ENCODE results near the gene ATP11A. TPM values are rescaled to one million over a fixed set of nuclear protein-coding genes. Genes with fewer than 3 reads are reported as not detected.

The ATP11A gene
- total and polyA plus RNA-seq, 9 of the 15 experiments (the other 6 are each of a cell fraction or from before 2014, with no cell fraction given) = 0.38 to 34.2 (median 4.2) TPM

- TF ChIP-seq ZNF316 (IDR thresholded peaks at IDR 0.05) (no peak), ZNF583 (CRISPR knock-in tag; IDR thresholded peaks at IDR 0.05) (no peak), ETV6 (IDR thresholded peaks at IDR 0.05; ENCODE audit: borderline replicate concordance in 1 of 2, low read depth in 2 of 2, low read length in 1 of 2) (no peak), ETV6 (CRISPR knock-in tag; IDR thresholded peaks at IDR 0.05; ENCODE audit: borderline replicate concordance) (no peak), COPS2 (conservative IDR thresholded peaks at IDR 0.05) (no peak), EHMT2 (IDR thresholded peaks at IDR 0.05) (no peak), MYC (IDR thresholded peaks at IDR 0.05; ENCODE audit: low read depth, low read length) (peak; percentile 17; the same call in 1 of the 2 replicates), MYC (CRISPR knock-in tag; IDR thresholded peaks at IDR 0.05; ENCODE audit: borderline replicate concordance, low read depth) (no peak), ZNF76 (CRISPR knock-in tag; IDR thresholded peaks at IDR 0.05; ENCODE audit: borderline replicate concordance) (no peak), ZNF639 (CRISPR knock-in tag; conservative IDR thresholded peaks at IDR 0.05 in 1 of 2, IDR thresholded peaks at IDR 0.05 in 1 of 2) (peak in 1 of 2 experiments; percentile 97; a peak in 2 of 4 replicates), MCM5 (IDR thresholded peaks at IDR 0.05; ENCODE audit: low read depth) (no peak), HLTF (IDR thresholded peaks at IDR 0.05) (peak; percentile 64; the same call in 1 of the 2 replicates), NR1H2 (CRISPR knock-in tag; IDR thresholded peaks at IDR 0.05) (no peak), SUPT5H (IDR thresholded peaks at IDR 0.05) (peak; percentile 64), DIDO1 (tag; IDR thresholded peaks at IDR 0.05; ENCODE audit: low read depth) (no peak)
- TF ChIP-seq, protein P1, sequence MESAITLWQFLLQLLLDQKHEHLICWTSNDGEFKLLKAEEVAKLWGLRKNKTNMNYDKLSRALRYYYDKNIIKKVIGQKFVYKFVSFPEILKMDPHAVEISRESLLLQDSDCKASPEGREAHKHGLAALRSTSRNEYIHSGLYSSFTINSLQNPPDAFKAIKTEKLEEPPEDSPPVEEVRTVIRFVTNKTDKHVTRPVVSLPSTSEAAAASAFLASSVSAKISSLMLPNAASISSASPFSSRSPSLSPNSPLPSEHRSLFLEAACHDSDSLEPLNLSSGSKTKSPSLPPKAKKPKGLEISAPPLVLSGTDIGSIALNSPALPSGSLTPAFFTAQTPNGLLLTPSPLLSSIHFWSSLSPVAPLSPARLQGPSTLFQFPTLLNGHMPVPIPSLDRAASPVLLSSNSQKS (CRISPR knock-in tag; IDR thresholded peaks at IDR 0.05) = no peak
- TF ChIP-seq, protein P2, sequence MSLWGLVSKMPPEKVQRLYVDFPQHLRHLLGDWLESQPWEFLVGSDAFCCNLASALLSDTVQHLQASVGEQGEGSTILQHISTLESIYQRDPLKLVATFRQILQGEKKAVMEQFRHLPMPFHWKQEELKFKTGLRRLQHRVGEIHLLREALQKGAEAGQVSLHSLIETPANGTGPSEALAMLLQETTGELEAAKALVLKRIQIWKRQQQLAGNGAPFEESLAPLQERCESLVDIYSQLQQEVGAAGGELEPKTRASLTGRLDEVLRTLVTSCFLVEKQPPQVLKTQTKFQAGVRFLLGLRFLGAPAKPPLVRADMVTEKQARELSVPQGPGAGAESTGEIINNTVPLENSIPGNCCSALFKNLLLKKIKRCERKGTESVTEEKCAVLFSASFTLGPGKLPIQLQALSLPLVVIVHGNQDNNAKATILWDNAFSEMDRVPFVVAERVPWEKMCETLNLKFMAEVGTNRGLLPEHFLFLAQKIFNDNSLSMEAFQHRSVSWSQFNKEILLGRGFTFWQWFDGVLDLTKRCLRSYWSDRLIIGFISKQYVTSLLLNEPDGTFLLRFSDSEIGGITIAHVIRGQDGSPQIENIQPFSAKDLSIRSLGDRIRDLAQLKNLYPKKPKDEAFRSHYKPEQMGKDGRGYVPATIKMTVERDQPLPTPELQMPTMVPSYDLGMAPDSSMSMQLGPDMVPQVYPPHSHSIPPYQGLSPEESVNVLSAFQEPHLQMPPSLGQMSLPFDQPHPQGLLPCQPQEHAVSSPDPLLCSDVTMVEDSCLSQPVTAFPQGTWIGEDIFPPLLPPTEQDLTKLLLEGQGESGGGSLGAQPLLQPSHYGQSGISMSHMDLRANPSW (CRISPR knock-in tag; IDR thresholded peaks at IDR 0.05) = no peak
- TF ChIP-seq, protein P3, sequence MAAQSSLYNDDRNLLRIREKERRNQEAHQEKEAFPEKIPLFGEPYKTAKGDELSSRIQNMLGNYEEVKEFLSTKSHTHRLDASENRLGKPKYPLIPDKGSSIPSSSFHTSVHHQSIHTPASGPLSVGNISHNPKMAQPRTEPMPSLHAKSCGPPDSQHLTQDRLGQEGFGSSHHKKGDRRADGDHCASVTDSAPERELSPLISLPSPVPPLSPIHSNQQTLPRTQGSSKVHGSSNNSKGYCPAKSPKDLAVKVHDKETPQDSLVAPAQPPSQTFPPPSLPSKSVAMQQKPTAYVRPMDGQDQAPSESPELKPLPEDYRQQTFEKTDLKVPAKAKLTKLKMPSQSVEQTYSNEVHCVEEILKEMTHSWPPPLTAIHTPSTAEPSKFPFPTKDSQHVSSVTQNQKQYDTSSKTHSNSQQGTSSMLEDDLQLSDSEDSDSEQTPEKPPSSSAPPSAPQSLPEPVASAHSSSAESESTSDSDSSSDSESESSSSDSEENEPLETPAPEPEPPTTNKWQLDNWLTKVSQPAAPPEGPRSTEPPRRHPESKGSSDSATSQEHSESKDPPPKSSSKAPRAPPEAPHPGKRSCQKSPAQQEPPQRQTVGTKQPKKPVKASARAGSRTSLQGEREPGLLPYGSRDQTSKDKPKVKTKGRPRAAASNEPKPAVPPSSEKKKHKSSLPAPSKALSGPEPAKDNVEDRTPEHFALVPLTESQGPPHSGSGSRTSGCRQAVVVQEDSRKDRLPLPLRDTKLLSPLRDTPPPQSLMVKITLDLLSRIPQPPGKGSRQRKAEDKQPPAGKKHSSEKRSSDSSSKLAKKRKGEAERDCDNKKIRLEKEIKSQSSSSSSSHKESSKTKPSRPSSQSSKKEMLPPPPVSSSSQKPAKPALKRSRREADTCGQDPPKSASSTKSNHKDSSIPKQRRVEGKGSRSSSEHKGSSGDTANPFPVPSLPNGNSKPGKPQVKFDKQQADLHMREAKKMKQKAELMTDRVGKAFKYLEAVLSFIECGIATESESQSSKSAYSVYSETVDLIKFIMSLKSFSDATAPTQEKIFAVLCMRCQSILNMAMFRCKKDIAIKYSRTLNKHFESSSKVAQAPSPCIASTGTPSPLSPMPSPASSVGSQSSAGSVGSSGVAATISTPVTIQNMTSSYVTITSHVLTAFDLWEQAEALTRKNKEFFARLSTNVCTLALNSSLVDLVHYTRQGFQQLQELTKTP (IDR thresholded peaks at IDR 0.05; ENCODE audit: low read depth in 1 of 2, partially characterized antibody in 2 of 2) = no peak
Observed at GRCh38 chr13:112689303-112690245, at the start of gene ATP11A (continued).
